ENCODE measurements around the gene CKS1B. TPM values are rescaled to one million over a fixed set of nuclear protein-coding genes. Genes with fewer than 3 reads are reported as not detected.

The CKS1B gene
- total RNA-seq, 1 donor from 2014 or later = 72.4 TPM

DNA sequence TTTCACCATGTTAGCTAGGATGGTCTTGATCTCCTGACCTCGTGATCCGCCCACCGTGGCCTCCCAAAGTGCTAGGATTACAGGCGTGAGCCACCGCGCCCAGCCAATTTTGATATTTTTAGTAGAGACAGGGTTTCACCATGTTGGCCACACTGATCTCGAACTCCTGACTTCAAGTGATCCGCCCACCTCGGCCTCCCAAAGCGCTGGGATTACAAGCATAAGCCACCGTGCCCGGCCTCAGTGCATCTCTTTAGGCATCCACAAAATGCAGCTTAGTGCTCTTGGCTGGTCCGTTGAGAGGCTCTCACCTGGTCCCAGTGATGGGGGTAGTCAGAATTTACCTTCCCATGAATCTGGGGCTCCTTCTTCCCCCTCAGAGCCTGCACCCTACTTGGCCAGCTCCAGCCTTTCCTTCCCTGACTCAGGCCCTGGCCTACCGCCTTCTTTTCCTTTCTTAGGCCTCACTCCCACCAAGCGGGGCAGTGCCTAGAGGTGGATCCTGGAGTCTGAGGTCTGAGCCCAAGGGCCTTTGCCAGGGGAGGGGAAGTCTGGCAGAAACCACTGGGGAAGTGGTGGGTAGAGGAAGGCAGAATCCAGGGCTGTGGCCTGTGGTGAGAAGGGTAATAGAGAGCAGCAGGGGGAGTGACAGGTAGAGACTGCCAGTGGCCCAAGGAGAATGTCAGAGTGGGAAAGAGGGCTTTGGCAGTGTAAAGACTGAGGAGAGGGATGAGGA lies 22.7 kb downstream of the CKS1B start:
- no peak overlapping the region for H3K4me3 ChIP-seq (ENCODE audit: low read depth, low read length)
- no peaks in the 10 kb centered on the region for H3K27me3 ChIP-seq (ENCODE audit: control insufficient read depth, insufficient read depth, low read length)
- no peak for DNase-seq (ENCODE audit: low read depth)
- TF ChIP-seq, protein P1, sequence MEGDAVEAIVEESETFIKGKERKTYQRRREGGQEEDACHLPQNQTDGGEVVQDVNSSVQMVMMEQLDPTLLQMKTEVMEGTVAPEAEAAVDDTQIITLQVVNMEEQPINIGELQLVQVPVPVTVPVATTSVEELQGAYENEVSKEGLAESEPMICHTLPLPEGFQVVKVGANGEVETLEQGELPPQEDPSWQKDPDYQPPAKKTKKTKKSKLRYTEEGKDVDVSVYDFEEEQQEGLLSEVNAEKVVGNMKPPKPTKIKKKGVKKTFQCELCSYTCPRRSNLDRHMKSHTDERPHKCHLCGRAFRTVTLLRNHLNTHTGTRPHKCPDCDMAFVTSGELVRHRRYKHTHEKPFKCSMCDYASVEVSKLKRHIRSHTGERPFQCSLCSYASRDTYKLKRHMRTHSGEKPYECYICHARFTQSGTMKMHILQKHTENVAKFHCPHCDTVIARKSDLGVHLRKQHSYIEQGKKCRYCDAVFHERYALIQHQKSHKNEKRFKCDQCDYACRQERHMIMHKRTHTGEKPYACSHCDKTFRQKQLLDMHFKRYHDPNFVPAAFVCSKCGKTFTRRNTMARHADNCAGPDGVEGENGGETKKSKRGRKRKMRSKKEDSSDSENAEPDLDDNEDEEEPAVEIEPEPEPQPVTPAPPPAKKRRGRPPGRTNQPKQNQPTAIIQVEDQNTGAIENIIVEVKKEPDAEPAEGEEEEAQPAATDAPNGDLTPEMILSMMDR (IDR thresholded peaks at IDR 0.05; ENCODE audit: insufficient read depth, low read length, poor library complexity, severe bottlenecking) = no peak
- H3K36me3 ChIP-seq (ENCODE audit: control insufficient read depth, insufficient read depth, low read length) = no peaks in the 10 kb centered on the region

DNA sequence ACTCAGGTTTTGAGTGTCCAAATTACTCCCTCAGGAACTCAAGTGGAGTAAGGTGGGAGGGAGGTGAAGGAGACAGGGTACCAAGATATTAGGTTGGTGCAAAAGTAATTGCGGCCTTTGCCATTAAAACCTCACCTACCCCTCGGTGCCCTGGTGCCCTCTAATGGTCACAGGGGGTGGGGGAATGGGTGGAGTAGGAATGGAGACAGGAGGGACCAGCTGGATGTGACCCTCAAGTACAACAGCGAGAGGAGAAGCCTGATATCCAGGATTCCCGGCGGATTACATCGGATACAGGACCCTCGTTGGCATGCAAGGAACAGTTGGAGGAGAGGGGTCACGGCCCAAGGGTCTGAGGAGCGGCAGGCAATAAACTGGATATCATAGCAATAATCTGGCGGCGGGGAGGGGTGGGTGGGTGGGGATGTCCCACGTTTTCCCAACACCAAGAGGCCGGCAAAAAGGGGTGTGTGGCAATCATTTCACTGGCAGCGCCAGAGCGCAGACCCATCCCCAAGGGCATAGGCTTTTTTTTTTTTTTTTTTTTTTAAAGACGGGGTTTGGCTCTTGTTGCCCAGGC lies 23.8 kb downstream of the CKS1B start:
- no peaks in the 10 kb centered on the region for H3K36me3 ChIP-seq (ENCODE audit: control insufficient read depth, insufficient read depth, low read length)
- H3K4me3 ChIP-seq (ENCODE audit: low read depth, low read length) = no peak overlapping the region
- TF ChIP-seq, protein P1 (IDR thresholded peaks at IDR 0.05; ENCODE audit: insufficient read depth, low read length, poor library complexity, severe bottlenecking) = peak; percentile 5
- no peak for DNase-seq (ENCODE audit: low read depth)
- no peaks in the 10 kb centered on the region for H3K27me3 ChIP-seq (ENCODE audit: control insufficient read depth, insufficient read depth, low read length)

DNA sequence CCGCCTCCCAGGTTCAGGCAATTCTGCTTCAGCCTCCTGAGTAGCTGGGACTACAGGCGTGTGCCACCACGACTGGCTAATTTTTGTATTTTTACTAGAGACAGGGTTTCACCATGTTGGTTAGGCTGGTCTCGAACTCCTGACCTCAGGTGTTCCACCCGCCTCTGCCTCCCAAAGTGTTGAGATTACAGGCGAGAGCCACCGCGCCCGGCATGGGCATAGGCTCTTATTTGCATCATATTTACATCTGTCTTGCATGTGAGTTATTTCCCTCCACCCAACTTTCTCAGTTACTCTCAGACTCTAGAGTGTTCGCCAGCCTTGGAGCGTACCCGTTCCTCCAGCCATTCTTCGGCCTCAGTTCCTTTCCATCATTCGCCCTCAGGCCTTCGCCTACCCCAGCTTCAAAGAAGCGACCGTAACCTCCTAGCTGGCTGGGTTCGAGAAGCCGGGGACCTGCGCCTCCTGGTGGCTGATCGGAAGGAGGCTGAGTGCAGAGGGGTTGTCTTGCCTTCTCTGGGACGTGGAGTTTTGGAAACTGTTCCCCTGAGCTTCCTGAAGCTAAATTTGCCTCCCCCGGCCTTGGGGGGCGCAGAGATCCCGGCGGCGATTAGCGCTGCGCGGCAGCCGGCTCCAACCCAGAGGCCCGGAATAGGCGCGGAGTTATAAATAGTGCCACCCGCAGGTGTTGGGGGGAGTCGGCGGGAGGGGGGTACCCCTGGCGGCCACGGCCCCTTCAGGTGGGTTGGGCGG lies 24.5 kb downstream of the CKS1B start:
- Histone ChIP-seq H3K4me3 (ENCODE audit: low read depth, low read length) (peak overlapping the region; percentile 1), H3K36me3 (ENCODE audit: control insufficient read depth, insufficient read depth, low read length) (no peaks in the 10 kb centered on the region), H3K27me3 (ENCODE audit: control insufficient read depth, insufficient read depth, low read length) (no peaks in the 10 kb centered on the region)
- no peak for DNase-seq (ENCODE audit: low read depth)
- TF ChIP-seq, protein P1 (IDR thresholded peaks at IDR 0.05; ENCODE audit: insufficient read depth, low read length, poor library complexity, severe bottlenecking) = peak; percentile 93

DNA sequence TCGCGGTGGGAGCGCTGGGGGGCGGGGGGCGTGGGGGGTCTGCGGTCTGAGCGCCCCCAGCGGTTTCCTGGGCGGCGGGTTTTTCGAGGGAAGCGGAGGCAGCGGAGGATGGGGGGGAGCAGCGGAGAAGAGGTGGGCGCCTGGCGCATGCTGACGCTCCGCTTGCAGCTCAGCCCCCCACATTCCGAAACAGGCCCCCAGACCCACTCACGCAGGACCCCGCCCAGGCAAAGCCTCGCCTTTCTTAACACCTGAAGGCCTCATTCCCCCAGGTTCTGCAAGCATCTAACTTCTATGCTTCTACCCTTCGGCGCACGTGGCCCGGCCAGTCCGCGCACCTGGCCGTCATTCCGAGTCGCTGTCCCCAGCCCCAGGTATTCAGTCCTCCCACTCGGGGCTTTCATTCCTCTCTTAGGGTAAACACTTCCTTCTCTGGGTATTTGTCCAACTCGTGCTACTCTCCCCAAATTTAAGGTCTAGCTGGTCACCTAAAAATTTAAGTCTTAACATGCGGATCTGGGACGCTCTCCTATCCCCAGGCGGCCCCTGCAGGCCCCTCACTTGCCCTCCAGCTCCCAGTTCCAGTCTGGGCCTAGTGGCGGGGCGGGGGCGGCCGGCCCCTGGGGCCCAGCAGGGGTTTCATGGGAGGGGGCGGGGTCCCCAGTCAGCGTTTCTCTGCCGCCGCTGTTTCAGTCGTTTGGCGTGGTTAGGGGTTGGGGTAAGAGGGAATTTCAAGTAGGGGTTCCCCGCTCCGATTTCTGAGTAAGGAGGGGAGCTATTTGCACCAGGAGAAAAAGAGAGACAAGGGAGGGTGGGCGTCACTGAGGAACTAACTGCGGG lies 25.3 kb downstream of the CKS1B start:
- H3K4me3 ChIP-seq (ENCODE audit: low read depth, low read length) = peak overlapping the region; percentile 94
- DNase-seq (ENCODE audit: low read depth) = no peak
- TF ChIP-seq, protein P1 (IDR thresholded peaks at IDR 0.05; ENCODE audit: insufficient read depth, low read length, poor library complexity, severe bottlenecking) = no peak
- no peaks in the 10 kb centered on the region for H3K27me3 ChIP-seq (ENCODE audit: control insufficient read depth, insufficient read depth, low read length)
- no peaks in the 10 kb centered on the region for H3K36me3 ChIP-seq (ENCODE audit: control insufficient read depth, insufficient read depth, low read length)

DNA sequence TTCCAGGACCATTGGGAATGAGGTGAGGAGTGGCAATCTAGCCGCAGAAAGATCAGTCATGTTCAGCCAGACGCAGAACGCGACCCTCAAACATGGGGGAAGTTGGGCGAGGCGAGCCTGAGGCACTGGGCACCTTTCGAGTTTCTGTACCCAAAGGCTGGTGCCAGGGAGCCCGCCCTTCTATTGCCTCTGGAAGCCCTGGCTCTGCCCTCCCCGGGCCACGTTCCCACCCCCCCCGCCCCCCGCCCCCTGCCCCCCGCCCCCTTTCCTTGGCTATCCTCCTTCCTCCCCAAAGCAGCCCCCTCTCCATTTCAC lies 25.9 kb downstream of the CKS1B start:
- peak overlapping the region; percentile 94 for H3K4me3 ChIP-seq (ENCODE audit: low read depth, low read length)
- no peak for DNase-seq (ENCODE audit: low read depth)
- H3K27me3 ChIP-seq (ENCODE audit: control insufficient read depth, insufficient read depth, low read length) = no peaks in the 10 kb centered on the region
- no peaks in the 10 kb centered on the region for H3K36me3 ChIP-seq (ENCODE audit: control insufficient read depth, insufficient read depth, low read length)
- TF ChIP-seq, protein P1 (IDR thresholded peaks at IDR 0.05; ENCODE audit: insufficient read depth, low read length, poor library complexity, severe bottlenecking) = no peak
